K562 (cell line): ENCODE data around the gene SLC17A4. TPM values are rescaled to one million over a fixed set of nuclear protein-coding genes. Genes with fewer than 3 reads are reported as not detected.

ENCODE experiments used
- ADNP ChIP-seq: fragments of 200-800 bp; sonication (Bioruptor generic); IDR thresholded peaks from 2 replicates; pipeline ENCODE4 v1.6.1; 2016; ENCODE audit warnings: missing genetic modification characterization, missing compliant biosample characterization
- ATF4 ChIP-seq: fragments of 450-650 bp; formaldehyde crosslinking; IDR thresholded peaks from 2 replicates; pipeline ENCODE4 v1.4.0; 2022; ENCODE audit warnings: mild to moderate bottlenecking, moderate library complexity
- CREM ChIP-seq: IDR thresholded peaks from 2 replicates; pipeline ENCODE4 v1.6.1; 2014; ENCODE audit warnings: antibody characterized with exemption, low read depth
- FOXK1 ChIP-seq: sonication (generic); formaldehyde crosslinking; IDR thresholded peaks from 2 replicates; pipeline ENCODE4 v1.8.0; 2022; ENCODE audit warnings: missing genetic modification reagents, mild to moderate bottlenecking, borderline replicate concordance
- NFYB ChIP-seq: IDR thresholded peaks from 2 replicates; pipeline ENCODE4 v1.6.1; 2011; ENCODE audit warnings: mild to moderate bottlenecking, moderate library complexity; ENCODE audit not compliant: insufficient read length; ENCODE audit errors: extremely low read depth
- PHF21A ChIP-seq: fragments of 450-650 bp; IDR thresholded peaks from 2 replicates; pipeline ENCODE4 v1.6.1; 2017; ENCODE audit warnings: low read depth, borderline replicate concordance
- STAT5A ChIP-seq: IDR thresholded peaks from 2 replicates; pipeline ENCODE4 v1.6.1; 2012; ENCODE audit warnings: low read length, inconsistent platforms, borderline replicate concordance
- ZNF408 ChIP-seq: fragments of 250-450 bp; sonication (Bioruptor Pico); IDR thresholded peaks from 2 replicates; pipeline ENCODE4 v1.4.0; 2020; ENCODE audit warnings: low read depth, mild to moderate bottlenecking, moderate library complexity
- polyA plus RNA-seq, 8 experiments: library from polyadenylated mRNA; depleted of rRNA in 4 of 8; stranded (reverse) in 5 of 8; unstranded in 3 of 8; fragments of >200 nt; fragmentation: Nextera tagmentation in 2 of 8; fragmentation: Illumina TruSeq in 1 of 8; extraction: Ambion mirVana in 2 of 8; extraction: Trizol in 1 of 8; gene quantifications; 2 replicates each; pipeline versions ENCODE4 v1.2.1 to v1.2.3, GENCODE V29; 2011 to 2014; ENCODE audit warnings: inconsistent platforms in 1 of 8, missing spikeins in 1 of 8
- total RNA-seq, 7 experiments: library from RNA; depleted of rRNA in 6 of 7; stranded (reverse); fragments of >200 nt in 6 of 7; fragmentation: Illumina TruSeq in 2 of 7; extraction: Trizol in 2 of 7; gene quantifications; 2 replicates each; pipeline versions ENCODE4 v1.2.1 to v1.2.3, GENCODE V29; 2011 to 2021; ENCODE audit warnings: low replicate concordance in 1 of 7
- TF ChIP-seq, protein P1 (sequence below): fragments of 450-650 bp; IDR thresholded peaks from 2 replicates; pipeline ENCODE4 v1.6.1; 2016; ENCODE audit warnings: low read depth

Gene SLC17A4
- total and polyA plus RNA-seq, 9 of the 15 experiments (the other 6 are each of a cell fraction or from before 2014, with no cell fraction given): not detected

- TF ChIP-seq, protein P1, sequence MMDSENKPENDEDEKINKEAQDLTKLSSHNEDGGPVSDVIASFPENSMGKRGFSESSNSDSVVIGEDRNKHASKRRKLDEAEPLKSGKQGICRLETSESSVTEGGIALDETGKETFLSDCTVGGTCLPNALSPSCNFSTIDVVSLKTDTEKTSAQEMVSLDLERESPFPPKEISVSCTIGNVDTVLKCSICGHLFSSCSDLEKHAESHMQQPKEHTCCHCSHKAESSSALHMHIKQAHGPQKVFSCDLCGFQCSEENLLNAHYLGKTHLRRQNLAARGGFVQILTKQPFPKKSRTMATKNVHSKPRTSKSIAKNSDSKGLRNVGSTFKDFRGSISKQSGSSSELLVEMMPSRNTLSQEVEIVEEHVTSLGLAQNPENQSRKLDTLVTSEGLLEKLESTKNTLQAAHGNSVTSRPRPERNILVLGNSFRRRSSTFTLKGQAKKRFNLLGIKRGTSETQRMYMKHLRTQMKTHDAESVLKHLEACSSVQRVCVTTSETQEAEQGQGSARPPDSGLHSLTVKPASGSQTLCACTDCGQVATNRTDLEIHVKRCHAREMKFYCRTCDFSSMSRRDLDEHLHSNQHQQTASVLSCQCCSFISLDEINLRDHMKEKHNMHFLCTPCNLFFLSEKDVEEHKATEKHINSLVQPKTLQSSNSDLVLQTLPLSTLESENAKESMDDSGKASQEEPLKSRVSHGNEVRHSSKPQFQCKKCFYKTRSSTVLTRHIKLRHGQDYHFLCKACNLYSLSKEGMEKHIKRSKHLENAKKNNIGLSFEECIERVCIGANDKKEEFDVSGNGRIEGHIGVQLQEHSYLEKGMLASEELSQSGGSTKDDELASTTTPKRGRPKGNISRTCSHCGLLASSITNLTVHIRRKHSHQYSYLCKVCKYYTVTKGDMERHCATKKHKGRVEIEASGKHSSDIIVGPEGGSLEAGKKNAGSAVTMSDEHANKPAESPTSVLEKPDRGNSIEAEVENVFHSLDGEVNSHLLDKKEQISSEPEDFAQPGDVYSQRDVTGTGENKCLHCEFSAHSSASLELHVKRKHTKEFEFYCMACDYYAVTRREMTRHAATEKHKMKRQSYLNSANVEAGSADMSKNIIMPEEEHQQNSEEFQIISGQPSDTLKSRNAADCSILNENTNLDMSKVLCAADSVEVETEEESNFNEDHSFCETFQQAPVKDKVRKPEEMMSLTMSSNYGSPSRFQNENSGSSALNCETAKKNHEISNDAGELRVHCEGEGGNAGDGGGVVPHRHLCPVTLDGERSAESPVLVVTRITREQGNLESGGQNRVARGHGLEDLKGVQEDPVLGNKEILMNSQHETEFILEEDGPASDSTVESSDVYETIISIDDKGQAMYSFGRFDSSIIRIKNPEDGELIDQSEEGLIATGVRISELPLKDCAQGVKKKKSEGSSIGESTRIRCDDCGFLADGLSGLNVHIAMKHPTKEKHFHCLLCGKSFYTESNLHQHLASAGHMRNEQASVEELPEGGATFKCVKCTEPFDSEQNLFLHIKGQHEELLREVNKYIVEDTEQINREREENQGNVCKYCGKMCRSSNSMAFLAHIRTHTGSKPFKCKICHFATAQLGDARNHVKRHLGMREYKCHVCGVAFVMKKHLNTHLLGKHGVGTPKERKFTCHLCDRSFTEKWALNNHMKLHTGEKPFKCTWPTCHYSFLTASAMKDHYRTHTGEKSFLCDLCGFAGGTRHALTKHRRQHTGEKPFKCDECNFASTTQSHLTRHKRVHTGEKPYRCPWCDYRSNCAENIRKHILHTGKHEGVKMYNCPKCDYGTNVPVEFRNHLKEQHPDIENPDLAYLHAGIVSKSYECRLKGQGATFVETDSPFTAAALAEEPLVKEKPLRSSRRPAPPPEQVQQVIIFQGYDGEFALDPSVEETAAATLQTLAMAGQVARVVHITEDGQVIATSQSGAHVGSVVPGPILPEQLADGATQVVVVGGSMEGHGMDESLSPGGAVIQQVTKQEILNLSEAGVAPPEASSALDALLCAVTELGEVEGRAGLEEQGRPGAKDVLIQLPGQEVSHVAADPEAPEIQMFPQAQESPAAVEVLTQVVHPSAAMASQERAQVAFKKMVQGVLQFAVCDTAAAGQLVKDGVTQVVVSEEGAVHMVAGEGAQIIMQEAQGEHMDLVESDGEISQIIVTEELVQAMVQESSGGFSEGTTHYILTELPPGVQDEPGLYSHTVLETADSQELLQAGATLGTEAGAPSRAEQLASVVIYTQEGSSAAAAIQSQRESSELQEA: no peak
- TF ChIP-seq FOXK1 (no peak), ATF4 (no peak), NFYB (no peak), ADNP (tag) (no peak), PHF21A (no peak), CREM (no peak), ZNF408 (CRISPR knock-in tag) (no peak), STAT5A (no peak)
Observed at GRCh38 chr6:25777856-25778649, 23.5 kb downstream of the SLC17A4 start (continued).
